ENCODE measurements around the gene ADGRG3.

DNA sequence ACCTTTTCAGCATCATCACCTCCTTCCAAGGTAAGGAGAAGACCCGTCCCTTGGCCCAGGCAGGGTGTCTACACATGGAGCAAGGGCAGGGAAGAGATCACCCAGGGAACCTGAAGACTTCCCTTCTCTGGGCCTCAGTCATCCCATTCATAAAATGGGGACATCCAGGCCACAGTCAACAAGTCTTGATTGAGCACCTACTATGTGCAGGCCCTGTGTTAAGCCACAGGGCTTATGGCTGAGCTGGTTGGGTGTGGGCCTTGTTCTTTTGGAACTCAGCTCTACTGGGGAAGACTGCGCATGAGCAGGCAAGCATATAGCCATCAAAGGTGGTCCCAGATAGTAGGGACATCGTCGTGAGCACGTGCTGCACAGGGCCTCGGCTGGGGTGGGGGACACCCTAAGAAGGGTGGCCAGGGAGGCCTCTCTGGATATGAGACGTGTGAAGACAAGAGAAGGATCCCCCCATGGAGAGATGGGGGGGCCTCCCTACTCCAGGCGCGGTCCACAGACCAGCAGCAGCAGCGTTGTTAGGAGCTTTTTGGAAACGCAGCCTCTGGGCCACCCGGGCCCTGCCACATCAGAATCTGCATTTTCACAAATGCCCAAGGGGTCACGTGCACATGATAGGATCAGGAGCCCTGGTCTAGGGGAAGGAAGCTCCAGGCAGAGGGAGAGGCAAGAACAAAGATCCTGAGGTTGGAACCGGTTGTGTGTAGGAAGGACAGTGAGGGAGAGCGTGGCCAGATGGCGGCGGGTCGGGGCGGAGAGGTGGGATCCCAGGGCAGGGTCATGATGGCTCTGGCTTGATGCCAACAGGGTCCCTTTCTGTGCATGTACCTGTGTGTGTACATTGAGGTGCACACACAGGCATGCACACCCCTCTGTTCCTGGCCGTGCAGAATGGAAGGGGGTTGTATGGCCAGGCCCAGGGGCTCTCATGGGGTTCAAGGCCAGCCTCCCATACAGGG, 5.9 kb upstream of the ADGRG3 start:
- TF ChIP-seq, protein P1, sequence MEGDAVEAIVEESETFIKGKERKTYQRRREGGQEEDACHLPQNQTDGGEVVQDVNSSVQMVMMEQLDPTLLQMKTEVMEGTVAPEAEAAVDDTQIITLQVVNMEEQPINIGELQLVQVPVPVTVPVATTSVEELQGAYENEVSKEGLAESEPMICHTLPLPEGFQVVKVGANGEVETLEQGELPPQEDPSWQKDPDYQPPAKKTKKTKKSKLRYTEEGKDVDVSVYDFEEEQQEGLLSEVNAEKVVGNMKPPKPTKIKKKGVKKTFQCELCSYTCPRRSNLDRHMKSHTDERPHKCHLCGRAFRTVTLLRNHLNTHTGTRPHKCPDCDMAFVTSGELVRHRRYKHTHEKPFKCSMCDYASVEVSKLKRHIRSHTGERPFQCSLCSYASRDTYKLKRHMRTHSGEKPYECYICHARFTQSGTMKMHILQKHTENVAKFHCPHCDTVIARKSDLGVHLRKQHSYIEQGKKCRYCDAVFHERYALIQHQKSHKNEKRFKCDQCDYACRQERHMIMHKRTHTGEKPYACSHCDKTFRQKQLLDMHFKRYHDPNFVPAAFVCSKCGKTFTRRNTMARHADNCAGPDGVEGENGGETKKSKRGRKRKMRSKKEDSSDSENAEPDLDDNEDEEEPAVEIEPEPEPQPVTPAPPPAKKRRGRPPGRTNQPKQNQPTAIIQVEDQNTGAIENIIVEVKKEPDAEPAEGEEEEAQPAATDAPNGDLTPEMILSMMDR (IDR thresholded peaks at IDR 0.05) = no peak
- TF ChIP-seq POLR2A (IDR thresholded peaks at IDR 0.05) (no peak), EP300 (IDR thresholded peaks at IDR 0.05) (no peak), POLR2AphosphoS5 (IDR thresholded peaks at IDR 0.05) (no peak)

All from stomach (tissue), 4 donors.